ENCODE results near the gene PPM1L.

Gene PPM1L

DNA sequence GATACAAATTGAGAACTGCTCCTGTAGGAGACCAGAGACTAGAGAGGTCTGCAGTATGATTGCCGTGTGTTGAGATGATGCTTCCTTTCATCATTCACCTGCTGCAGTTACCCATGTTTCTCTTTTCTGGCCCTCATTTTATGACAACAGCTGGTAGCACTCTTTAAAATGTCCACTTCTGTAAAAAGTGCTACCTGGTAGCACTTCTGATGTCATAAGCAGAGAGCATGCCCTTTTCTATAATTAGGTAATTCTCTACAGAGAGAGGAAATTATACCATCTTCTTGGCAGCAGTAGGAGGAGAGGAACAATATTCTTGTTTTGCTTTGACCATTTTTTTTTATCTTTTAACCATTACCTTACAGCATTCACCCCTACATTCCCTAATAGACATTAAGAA lies 123.8 kb downstream of the PPM1L start:
- no peaks in the 10 kb centered on the region for H3K9me3 ChIP-seq (ENCODE audit: control insufficient read depth, low read length)
- H3K36me3 ChIP-seq (ENCODE audit: control insufficient read depth, insufficient read depth, low read length): no peaks in the 10 kb centered on the region
- no peak overlapping the region for H3K9ac ChIP-seq (ENCODE audit: low read length)
- no peaks in the 10 kb centered on the region for H3K27me3 ChIP-seq (ENCODE audit: control insufficient read depth, insufficient read depth, low read length)
- H3K4me1 ChIP-seq (ENCODE audit: control insufficient read depth, insufficient read depth, low read length): no peaks in the 10 kb centered on the region
- H3K4me3 ChIP-seq (ENCODE audit: low read length): no peak overlapping the region

GRCh38 chr3:160883373-160883772 lies 127.3 kb downstream of the PPM1L start:
- Histone ChIP-seq H3K27me3 (ENCODE audit: control insufficient read depth, insufficient read depth, low read length) (no peaks in the 10 kb centered on the region), H3K9ac (ENCODE audit: low read length) (no peak overlapping the region), H3K9me3 (ENCODE audit: control insufficient read depth, low read length) (no peaks in the 10 kb centered on the region), H3K4me3 (ENCODE audit: low read length) (no peak overlapping the region), H3K4me1 (ENCODE audit: control insufficient read depth, insufficient read depth, low read length) (peaks cover 4% of the 10 kb centered on the region), H3K36me3 (ENCODE audit: control insufficient read depth, insufficient read depth, low read length) (no peaks in the 10 kb centered on the region)

- Histone ChIP-seq H3K9ac (ENCODE audit: low read length) (no peak overlapping the region), H3K9me3 (ENCODE audit: control insufficient read depth, low read length) (no peaks in the 10 kb centered on the region)
These were observed 129.8 kb downstream of the PPM1L start for GRCh38 chr3:160885791-160886286.

DNA sequence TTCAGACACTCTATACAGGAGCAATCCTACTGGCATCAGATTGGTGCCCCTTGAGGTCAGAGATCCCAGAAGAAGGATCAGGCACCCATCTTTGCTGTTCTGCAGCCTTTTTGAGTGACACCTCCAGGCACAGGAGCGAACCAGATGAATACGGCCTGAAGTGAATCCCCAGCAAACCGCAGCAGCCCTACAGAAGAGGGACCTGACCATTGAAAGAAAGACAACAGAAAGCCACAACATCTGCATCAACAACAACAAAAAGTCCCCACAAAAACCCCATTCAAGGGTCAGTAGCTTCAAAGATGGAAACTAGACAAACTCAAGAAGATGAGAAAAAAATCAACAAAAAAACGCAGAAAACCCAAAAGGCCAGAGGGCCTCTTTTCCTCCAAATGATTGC lies 130.4 kb downstream of the PPM1L start:
- Histone ChIP-seq H3K9ac (ENCODE audit: low read length) (no peak overlapping the region), H3K4me1 (ENCODE audit: control insufficient read depth, insufficient read depth, low read length) (peaks cover 4% of the 10 kb centered on the region), H3K36me3 (ENCODE audit: control insufficient read depth, insufficient read depth, low read length) (no peaks in the 10 kb centered on the region), H3K4me3 (ENCODE audit: low read length) (no peak overlapping the region), H3K27me3 (ENCODE audit: control insufficient read depth, insufficient read depth, low read length) (no peaks in the 10 kb centered on the region), H3K9me3 (ENCODE audit: control insufficient read depth, low read length) (no peaks in the 10 kb centered on the region)

More at GRCh38 chr3:160885791-160886286, 129.8 kb downstream of the PPM1L start:
- peaks cover 4% of the 10 kb centered on the region for H3K4me1 ChIP-seq (ENCODE audit: control insufficient read depth, insufficient read depth, low read length)
- no peaks in the 10 kb centered on the region for H3K36me3 ChIP-seq (ENCODE audit: control insufficient read depth, insufficient read depth, low read length)
- H3K4me3 ChIP-seq (ENCODE audit: low read length): no peak overlapping the region
- no peaks in the 10 kb centered on the region for H3K27me3 ChIP-seq (ENCODE audit: control insufficient read depth, insufficient read depth, low read length)

DNA sequence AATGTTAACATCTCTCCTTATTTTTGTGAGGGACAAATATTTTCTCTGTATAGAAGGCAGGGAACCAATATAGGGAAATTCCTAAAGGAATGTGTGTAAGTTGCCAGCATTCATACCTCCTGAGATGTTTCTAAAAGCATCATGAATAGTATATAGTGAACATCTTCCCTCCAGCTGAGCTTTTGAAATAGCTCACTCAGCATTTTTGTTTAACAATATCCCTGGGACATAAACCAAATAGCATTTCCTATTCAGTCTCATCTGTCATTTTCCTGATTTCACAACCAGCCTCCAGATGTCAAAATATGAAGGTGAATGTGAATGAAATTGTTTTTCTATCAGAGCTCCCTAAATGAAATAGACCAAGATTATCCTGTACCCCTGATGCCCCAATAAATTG lies 137.2 kb downstream of the PPM1L start:
- no peaks in the 10 kb centered on the region for H3K36me3 ChIP-seq (ENCODE audit: control insufficient read depth, insufficient read depth, low read length)
- no peak overlapping the region for H3K9ac ChIP-seq (ENCODE audit: low read length)
- no peaks in the 10 kb centered on the region for H3K4me1 ChIP-seq (ENCODE audit: control insufficient read depth, insufficient read depth, low read length)
- no peaks in the 10 kb centered on the region for H3K27me3 ChIP-seq (ENCODE audit: control insufficient read depth, insufficient read depth, low read length)
- no peaks in the 10 kb centered on the region for H3K9me3 ChIP-seq (ENCODE audit: control insufficient read depth, low read length)
- no peak overlapping the region for H3K4me3 ChIP-seq (ENCODE audit: low read length)

- Histone ChIP-seq H3K36me3 (ENCODE audit: control insufficient read depth, insufficient read depth, low read length) (no peaks in the 10 kb centered on the region), H3K4me3 (ENCODE audit: low read length) (no peak overlapping the region), H3K9me3 (ENCODE audit: control insufficient read depth, low read length) (peaks cover 3% of the 10 kb centered on the region), H3K4me1 (ENCODE audit: control insufficient read depth, insufficient read depth, low read length) (peaks cover 4% of the 10 kb centered on the region), H3K9ac (ENCODE audit: low read length) (no peak overlapping the region), H3K27me3 (ENCODE audit: control insufficient read depth, insufficient read depth, low read length) (no peaks in the 10 kb centered on the region)
These were observed 148.7 kb downstream of the PPM1L start for GRCh38 chr3:160904691-160905090.

DNA sequence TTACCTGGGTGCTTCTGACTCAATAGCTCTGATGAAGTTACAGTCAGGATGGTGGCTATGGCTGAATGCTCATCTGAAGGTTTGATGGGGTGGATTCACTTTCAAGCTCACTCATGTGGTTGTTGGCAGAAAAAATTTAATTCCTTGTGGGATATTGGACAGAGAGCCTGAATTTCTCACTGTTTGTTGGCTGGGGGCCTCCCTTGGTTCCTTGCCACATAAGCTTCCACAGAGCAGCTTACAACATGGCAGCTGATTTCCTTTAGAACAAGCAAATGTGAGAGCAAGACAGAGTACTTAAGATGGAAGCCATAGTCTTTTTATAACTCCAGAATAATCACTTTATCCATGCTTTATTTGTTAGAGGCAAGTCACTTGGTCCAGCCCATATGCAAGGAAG lies 150.6 kb downstream of the PPM1L start:
- no peak overlapping the region for H3K4me3 ChIP-seq (ENCODE audit: low read length)
- no peak overlapping the region for H3K9ac ChIP-seq (ENCODE audit: low read length)
- peaks cover 3% of the 10 kb centered on the region for H3K9me3 ChIP-seq (ENCODE audit: control insufficient read depth, low read length)
- peaks cover 4% of the 10 kb centered on the region for H3K4me1 ChIP-seq (ENCODE audit: control insufficient read depth, insufficient read depth, low read length)
- H3K36me3 ChIP-seq (ENCODE audit: control insufficient read depth, insufficient read depth, low read length): no peaks in the 10 kb centered on the region
- no peaks in the 10 kb centered on the region for H3K27me3 ChIP-seq (ENCODE audit: control insufficient read depth, insufficient read depth, low read length)

- Histone ChIP-seq H3K36me3 (ENCODE audit: control insufficient read depth, insufficient read depth, low read length) (no peaks in the 10 kb centered on the region), H3K9ac (ENCODE audit: low read length) (no peak overlapping the region), H3K9me3 (ENCODE audit: control insufficient read depth, low read length) (peaks cover 3% of the 10 kb centered on the region), H3K27me3 (ENCODE audit: control insufficient read depth, insufficient read depth, low read length) (no peaks in the 10 kb centered on the region), H3K4me3 (ENCODE audit: low read length) (no peak overlapping the region), H3K4me1 (ENCODE audit: control insufficient read depth, insufficient read depth, low read length) (no peaks in the 10 kb centered on the region)
These were observed 153.9 kb downstream of the PPM1L start for GRCh38 chr3:160909917-160910316.

GRCh38 chr3:160911411-160911810 lies 155.4 kb downstream of the PPM1L start:
- no peaks in the 10 kb centered on the region for H3K36me3 ChIP-seq (ENCODE audit: control insufficient read depth, insufficient read depth, low read length)
- H3K4me1 ChIP-seq (ENCODE audit: control insufficient read depth, insufficient read depth, low read length): no peaks in the 10 kb centered on the region
- no peak overlapping the region for H3K4me3 ChIP-seq (ENCODE audit: low read length)
- H3K27me3 ChIP-seq (ENCODE audit: control insufficient read depth, insufficient read depth, low read length): no peaks in the 10 kb centered on the region
- peaks cover 3% of the 10 kb centered on the region for H3K9me3 ChIP-seq (ENCODE audit: control insufficient read depth, low read length)
- no peak overlapping the region for H3K9ac ChIP-seq (ENCODE audit: low read length)

DNA sequence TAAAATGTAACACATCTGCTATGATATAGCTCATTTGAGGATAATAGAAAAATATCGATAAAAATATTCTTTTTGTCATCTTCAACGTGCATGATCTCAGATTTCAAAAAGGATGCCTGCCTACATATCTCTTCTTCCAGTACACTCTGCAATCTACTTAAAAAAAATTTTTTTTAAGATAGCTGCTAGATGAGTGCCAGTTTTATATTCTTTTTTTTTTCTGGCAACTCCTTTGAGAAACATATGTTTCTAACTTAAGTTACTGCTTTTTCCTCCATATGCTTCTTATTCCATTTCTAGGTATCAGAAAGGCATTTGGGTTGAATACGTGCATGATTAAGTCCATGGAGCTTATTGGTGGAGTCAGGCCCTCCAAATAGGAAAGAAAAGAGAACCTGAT lies 160.4 kb downstream of the PPM1L start:
- no peaks in the 10 kb centered on the region for H3K4me1 ChIP-seq (ENCODE audit: control insufficient read depth, insufficient read depth, low read length)
- no peaks in the 10 kb centered on the region for H3K27me3 ChIP-seq (ENCODE audit: control insufficient read depth, insufficient read depth, low read length)
- H3K9ac ChIP-seq (ENCODE audit: low read length): no peak overlapping the region
- no peaks in the 10 kb centered on the region for H3K9me3 ChIP-seq (ENCODE audit: control insufficient read depth, low read length)
- H3K4me3 ChIP-seq (ENCODE audit: low read length): no peak overlapping the region
- H3K36me3 ChIP-seq (ENCODE audit: control insufficient read depth, insufficient read depth, low read length): no peaks in the 10 kb centered on the region

- Histone ChIP-seq H3K27me3 (ENCODE audit: control insufficient read depth, insufficient read depth, low read length) (no peaks in the 10 kb centered on the region), H3K36me3 (ENCODE audit: control insufficient read depth, insufficient read depth, low read length) (no peaks in the 10 kb centered on the region), H3K9ac (ENCODE audit: low read length) (no peak overlapping the region), H3K9me3 (ENCODE audit: control insufficient read depth, low read length) (no peaks in the 10 kb centered on the region), H3K4me3 (ENCODE audit: low read length) (no peak overlapping the region), H3K4me1 (ENCODE audit: control insufficient read depth, insufficient read depth, low read length) (no peaks in the 10 kb centered on the region)
These were observed 163.9 kb downstream of the PPM1L start for GRCh38 chr3:160919942-160920341.

GRCh38 chr3:160921020-160921635 lies 165.1 kb downstream of the PPM1L start:
- no peaks in the 10 kb centered on the region for H3K36me3 ChIP-seq (ENCODE audit: control insufficient read depth, insufficient read depth, low read length)
- H3K27me3 ChIP-seq (ENCODE audit: control insufficient read depth, insufficient read depth, low read length): no peaks in the 10 kb centered on the region
- H3K4me3 ChIP-seq (ENCODE audit: low read length): no peak overlapping the region
- no peaks in the 10 kb centered on the region for H3K4me1 ChIP-seq (ENCODE audit: control insufficient read depth, insufficient read depth, low read length)
- no peaks in the 10 kb centered on the region for H3K9me3 ChIP-seq (ENCODE audit: control insufficient read depth, low read length)
- H3K9ac ChIP-seq (ENCODE audit: low read length): no peak overlapping the region

DNA sequence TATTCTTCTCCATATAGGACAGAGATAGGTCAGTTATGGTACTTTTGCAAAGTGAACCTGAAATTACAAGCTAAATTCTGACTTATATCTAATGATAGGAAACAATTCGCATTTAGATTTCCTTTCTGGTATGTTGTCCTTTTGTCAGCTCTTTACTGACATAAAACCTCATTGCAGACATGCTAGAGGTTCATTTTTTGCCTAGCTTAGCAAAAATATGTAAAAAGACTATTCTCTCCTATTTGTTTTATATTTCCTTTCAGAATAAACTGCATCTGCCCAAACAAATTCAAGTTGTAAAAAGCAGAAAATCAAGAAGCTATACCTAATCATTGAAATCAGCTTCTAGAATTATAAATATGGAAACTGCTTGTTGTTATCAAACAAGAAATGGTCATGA lies 168.7 kb downstream of the PPM1L start:
- Histone ChIP-seq H3K4me3 (ENCODE audit: low read length) (no peak overlapping the region), H3K27me3 (ENCODE audit: control insufficient read depth, insufficient read depth, low read length) (no peaks in the 10 kb centered on the region), H3K36me3 (ENCODE audit: control insufficient read depth, insufficient read depth, low read length) (no peaks in the 10 kb centered on the region), H3K4me1 (ENCODE audit: control insufficient read depth, insufficient read depth, low read length) (no peaks in the 10 kb centered on the region), H3K9me3 (ENCODE audit: control insufficient read depth, low read length) (no peaks in the 10 kb centered on the region), H3K9ac (ENCODE audit: low read length) (no peak overlapping the region)

All from mucosa of stomach (tissue), 1 donor.